Tibial nerve (tissue), 4 donors: Measurements from ENCODE around the gene NHERF1.

ENCODE experiments used
- CTCF ChIP-seq, 5 experiments: fragments of 200-600 bp in 3 of 5; fragments of 450-650 bp in 2 of 5; sonication (generic) in 3 of 5; IDR thresholded peaks; one replicate each; pipeline ENCODE4 v1.5.1; 2016 to 2019; ENCODE audit warnings: antibody characterized with exemption in 5 of 5, mild to moderate bottlenecking in 3 of 5, moderate library complexity in 2 of 5
- EP300 ChIP-seq, 2 donors: sonication (generic); formaldehyde crosslinking; IDR thresholded peaks; one replicate each; pipeline ENCODE4 v1.6.1; 2017; ENCODE audit warnings: antibody characterized with exemption in 2 of 2, mild to moderate bottlenecking in 1 of 2
- POLR2A ChIP-seq, 2 donors: fragments of 450-650 bp; IDR thresholded peaks; one replicate each; pipeline ENCODE4 v1.6.1; 2017; ENCODE audit warnings: antibody characterized with exemption in 2 of 2, mild to moderate bottlenecking in 2 of 2, moderate library complexity in 2 of 2

- TF ChIP-seq CTCF (IDR thresholded peaks at IDR 0.05) (no peak), EP300 (IDR thresholded peaks at IDR 0.05) (no peak), POLR2A (IDR thresholded peaks at IDR 0.05) (no peak)
Observed at GRCh38 chr17:74761931-74762330, 13.5 kb downstream of the NHERF1 start.
